ENCODE results near the gene R3HDML. TPM values are rescaled to one million over a fixed set of nuclear protein-coding genes. Genes with fewer than 3 reads are reported as not detected.

Gene R3HDML
- total RNA-seq, 1 donor from 2014 or later = not detected

DNA sequence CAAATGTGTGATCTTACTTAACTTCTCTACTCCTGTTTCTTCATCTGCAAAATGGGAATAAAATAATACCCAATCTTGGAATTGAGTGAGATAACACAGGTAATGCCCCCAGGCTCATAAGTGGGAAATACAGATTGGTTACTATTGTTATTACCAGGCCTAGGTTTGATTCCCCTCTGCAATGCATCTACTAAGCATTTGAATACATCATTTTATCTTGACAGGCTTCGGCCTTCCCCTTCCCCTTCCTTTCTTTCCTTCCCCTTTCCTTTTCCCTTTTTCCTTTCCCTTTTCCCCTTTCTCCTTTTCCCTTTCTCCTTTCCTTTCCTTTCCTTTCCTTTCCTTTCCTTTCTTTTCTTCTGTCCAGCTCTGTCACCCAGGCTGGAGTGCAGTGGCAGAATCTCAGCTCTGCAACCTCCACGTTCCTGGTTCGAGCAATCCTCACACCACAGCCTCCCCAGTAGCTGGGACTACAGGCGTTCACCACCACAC is 11.4 kb downstream of the R3HDML start:
- H3K4me3 Mint-ChIP-seq (ENCODE audit: unreplicated experiment) = no peak overlapping the region
- DNase-seq = no peak
- TF ChIP-seq, protein P1, sequence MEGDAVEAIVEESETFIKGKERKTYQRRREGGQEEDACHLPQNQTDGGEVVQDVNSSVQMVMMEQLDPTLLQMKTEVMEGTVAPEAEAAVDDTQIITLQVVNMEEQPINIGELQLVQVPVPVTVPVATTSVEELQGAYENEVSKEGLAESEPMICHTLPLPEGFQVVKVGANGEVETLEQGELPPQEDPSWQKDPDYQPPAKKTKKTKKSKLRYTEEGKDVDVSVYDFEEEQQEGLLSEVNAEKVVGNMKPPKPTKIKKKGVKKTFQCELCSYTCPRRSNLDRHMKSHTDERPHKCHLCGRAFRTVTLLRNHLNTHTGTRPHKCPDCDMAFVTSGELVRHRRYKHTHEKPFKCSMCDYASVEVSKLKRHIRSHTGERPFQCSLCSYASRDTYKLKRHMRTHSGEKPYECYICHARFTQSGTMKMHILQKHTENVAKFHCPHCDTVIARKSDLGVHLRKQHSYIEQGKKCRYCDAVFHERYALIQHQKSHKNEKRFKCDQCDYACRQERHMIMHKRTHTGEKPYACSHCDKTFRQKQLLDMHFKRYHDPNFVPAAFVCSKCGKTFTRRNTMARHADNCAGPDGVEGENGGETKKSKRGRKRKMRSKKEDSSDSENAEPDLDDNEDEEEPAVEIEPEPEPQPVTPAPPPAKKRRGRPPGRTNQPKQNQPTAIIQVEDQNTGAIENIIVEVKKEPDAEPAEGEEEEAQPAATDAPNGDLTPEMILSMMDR (IDR thresholded peaks at IDR 0.05; ENCODE audit: partially characterized antibody, unreplicated experiment) = no peak
- no peaks in the 10 kb centered on the region for H3K4me1 Mint-ChIP-seq (ENCODE audit: low read depth, unreplicated experiment)
- H3K9me3 Mint-ChIP-seq (ENCODE audit: unreplicated experiment) = no peaks in the 10 kb centered on the region
- no peaks in the 10 kb centered on the region for H3K36me3 Mint-ChIP-seq (ENCODE audit: unreplicated experiment)
- no peak overlapping the region for H3K27ac Mint-ChIP-seq (ENCODE audit: unreplicated experiment)
- peaks cover 2% of the 10 kb centered on the region for H3K27me3 Mint-ChIP-seq (ENCODE audit: unreplicated experiment)

DNA sequence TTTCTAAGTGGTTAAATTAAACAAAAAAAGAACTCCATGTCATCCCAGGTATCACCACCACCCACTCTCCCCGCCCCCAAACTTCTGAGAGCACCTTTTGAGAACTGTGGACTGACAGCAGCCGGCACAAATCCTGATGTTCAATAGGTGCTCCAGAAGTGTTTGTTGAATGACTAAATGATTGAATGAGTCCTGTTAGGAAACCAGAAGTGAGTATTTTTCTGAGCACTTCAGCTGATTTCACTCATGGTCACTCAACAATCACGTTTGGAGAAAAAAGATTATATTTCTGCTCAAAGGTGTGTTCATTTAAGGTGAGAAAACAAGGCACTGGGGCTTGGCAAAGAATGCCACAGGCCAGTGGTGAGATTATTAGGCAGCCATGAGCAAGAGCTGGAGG is 12.5 kb downstream of the R3HDML start:
- H3K27ac Mint-ChIP-seq (ENCODE audit: unreplicated experiment) = no peak overlapping the region
- H3K27me3 Mint-ChIP-seq (ENCODE audit: unreplicated experiment) = peaks cover 2% of the 10 kb centered on the region
- H3K9me3 Mint-ChIP-seq (ENCODE audit: unreplicated experiment) = no peaks in the 10 kb centered on the region
- no peak for DNase-seq
- H3K4me1 Mint-ChIP-seq (ENCODE audit: low read depth, unreplicated experiment) = no peaks in the 10 kb centered on the region
- H3K4me3 Mint-ChIP-seq (ENCODE audit: unreplicated experiment) = no peak overlapping the region
- no peaks in the 10 kb centered on the region for H3K36me3 Mint-ChIP-seq (ENCODE audit: unreplicated experiment)
- TF ChIP-seq, protein P1 (IDR thresholded peaks at IDR 0.05; ENCODE audit: partially characterized antibody, unreplicated experiment) = no peak

DNA sequence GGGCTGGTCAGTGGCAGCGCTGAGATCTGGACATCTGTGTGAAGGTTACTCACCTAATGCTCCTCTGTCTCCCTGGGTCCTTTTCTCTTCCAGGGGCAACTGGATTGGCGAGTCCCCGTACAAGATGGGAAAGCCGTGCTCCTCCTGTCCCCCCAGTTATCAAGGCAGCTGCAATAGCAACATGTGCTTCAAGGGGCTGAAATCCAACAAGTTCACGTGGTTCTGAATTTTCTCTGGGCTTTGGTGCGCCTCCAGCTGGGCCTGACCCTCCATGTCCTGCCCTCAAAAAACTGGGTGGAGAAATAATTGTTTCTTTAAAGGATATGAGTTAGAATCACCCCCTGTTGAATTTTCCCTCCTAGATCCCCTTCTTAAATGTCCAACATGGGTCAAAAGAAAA is 13.7 kb downstream of the R3HDML start:
- TF ChIP-seq, protein P1 (IDR thresholded peaks at IDR 0.05; ENCODE audit: partially characterized antibody, unreplicated experiment) = no peak
- Mint-ChIP-seq H3K4me3 (ENCODE audit: unreplicated experiment) (no peak overlapping the region), H3K27me3 (ENCODE audit: unreplicated experiment) (peaks cover 2% of the 10 kb centered on the region), H3K9me3 (ENCODE audit: unreplicated experiment) (peaks cover 2% of the 10 kb centered on the region), H3K27ac (ENCODE audit: unreplicated experiment) (no peak overlapping the region), H3K4me1 (ENCODE audit: low read depth, unreplicated experiment) (no peaks in the 10 kb centered on the region), H3K36me3 (ENCODE audit: unreplicated experiment) (no peaks in the 10 kb centered on the region)
- DNase-seq = no peak

DNA sequence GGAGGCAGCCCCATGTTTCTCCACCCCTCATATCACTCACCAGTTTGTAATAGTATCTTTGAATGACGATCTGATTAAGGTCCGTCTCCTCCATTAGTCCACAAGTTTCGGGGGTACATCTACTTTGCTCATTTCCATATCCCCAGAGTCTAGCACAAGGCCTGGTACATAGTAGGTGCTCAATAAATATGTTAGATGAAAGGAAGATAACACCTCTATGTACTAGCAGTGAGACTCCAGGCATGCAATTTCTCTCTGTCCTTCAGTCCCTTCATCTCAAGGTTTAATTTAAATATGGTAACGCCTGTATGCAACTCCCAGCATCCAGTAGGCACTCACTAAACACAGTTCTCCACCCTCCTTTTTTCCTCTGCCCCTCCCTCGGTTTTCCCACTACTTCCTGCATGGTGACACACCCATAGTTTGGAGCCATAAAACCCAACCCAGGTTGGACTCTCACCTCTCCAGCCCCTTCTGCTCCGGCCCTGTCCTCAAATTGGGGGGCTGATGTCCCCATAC is 18.2 kb downstream of the R3HDML start:
- Mint-ChIP-seq H3K4me3 (ENCODE audit: unreplicated experiment) (no peak overlapping the region), H3K27ac (ENCODE audit: unreplicated experiment) (no peak overlapping the region), H3K9me3 (ENCODE audit: unreplicated experiment) (peaks cover 2% of the 10 kb centered on the region), H3K36me3 (ENCODE audit: unreplicated experiment) (no peaks in the 10 kb centered on the region), H3K4me1 (ENCODE audit: low read depth, unreplicated experiment) (no peaks in the 10 kb centered on the region), H3K27me3 (ENCODE audit: unreplicated experiment) (peaks cover 2% of the 10 kb centered on the region)
- no peak for DNase-seq
- TF ChIP-seq, protein P1 (IDR thresholded peaks at IDR 0.05; ENCODE audit: partially characterized antibody, unreplicated experiment) = no peak

DNA sequence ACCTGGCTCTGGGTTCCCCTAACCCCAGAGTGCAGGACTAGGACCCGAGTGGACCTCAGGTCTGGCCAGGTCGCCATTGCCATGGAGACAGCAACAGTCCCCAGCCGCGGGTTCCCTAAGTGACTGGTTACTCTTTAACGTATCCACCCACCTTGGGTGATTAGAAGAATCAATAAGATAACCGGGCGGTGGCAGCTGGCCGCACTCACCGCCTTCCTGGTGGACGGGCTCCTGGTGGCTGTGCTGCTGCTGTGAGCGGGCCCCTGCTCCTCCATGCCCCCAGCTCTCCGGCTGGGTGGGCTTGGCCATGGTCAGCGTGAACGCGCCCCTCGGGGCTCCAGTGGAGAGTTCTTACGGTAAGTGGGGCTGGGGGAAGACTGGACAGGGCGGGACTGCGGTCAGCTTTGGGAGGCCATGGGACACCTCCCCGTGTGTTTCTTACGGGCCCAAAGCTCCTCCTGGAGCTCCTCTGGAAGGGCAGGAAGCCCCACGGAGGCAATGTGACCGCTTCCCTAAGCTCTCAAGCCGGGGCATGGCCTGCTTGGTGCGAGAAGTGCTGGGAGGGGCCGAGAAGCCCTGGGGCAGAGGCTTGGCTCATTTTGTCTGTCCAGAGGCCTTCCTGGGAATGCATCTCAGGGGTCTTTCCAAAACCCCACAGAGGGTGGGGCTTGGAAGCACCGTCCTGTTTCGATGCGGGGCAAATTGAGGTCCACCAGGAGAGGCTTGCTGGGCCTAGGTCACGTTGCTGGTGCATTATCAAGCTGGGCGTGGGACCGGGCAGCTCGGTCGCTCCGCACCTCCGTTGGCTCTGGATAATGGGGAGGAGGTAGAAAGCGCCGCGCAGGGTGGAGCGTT is 18.9 kb downstream of the R3HDML start, which contains the start of gene HNF4A:
TSS of gene HNF4A (plus strand) at position 202 of the 855 bp plus-strand sequence. CDS start at position 308, 106 bp downstream.
- Mint-ChIP-seq H3K9me3 (ENCODE audit: unreplicated experiment) (peaks cover 2% of the 10 kb centered on the region), H3K27ac (ENCODE audit: unreplicated experiment) (no peak within 1 kb of the TSS), H3K4me1 (ENCODE audit: low read depth, unreplicated experiment) (no peaks in the 10 kb centered on the region), H3K27me3 (ENCODE audit: unreplicated experiment) (peaks cover 2% of the 10 kb centered on the region), H3K4me3 (ENCODE audit: unreplicated experiment) (no peak within 1 kb of the TSS), H3K36me3 (ENCODE audit: unreplicated experiment) (no peaks in the 10 kb centered on the region)
- TF ChIP-seq, protein P1 (IDR thresholded peaks at IDR 0.05; ENCODE audit: partially characterized antibody, unreplicated experiment) = no peak
- DNase-seq = no peak
